ENCODE results near the gene TAPBPL. TPM values are rescaled to one million over a fixed set of nuclear protein-coding genes. Genes with fewer than 3 reads are reported as not detected.
"Not testable (repeated sequence)": the region's sequence is repeated elsewhere in the genome, so short reads cannot be mapped to it uniquely, and the experiment has no call there.

TAPBPL gene
- total and polyA plus RNA-seq, 12 donors, result 7.9 to 57.5 (median 17.0) TPM

GRCh38 chr12:6478416-6478815 lies 26.6 kb downstream of the TAPBPL start:
- ATAC-seq (peak in 3 of 8 donors; percentile 18 to 30 (median 24)), DNase-seq (no peak)
- no peak overlapping the region for H3K27ac ChIP-seq
- H3K27me3 ChIP-seq, result no peaks in the 10 kb centered on the region
- H3K4me3 ChIP-seq, result no peak overlapping the region
- 79 to 87% methylated on average over 20 of the region's 20 CpGs for WGBS, 2 donors
- TF ChIP-seq CTCF (IDR thresholded peaks at IDR 0.05), result no peak
- no peaks in the 10 kb centered on the region for H3K36me3 ChIP-seq
- H3K9me3 ChIP-seq, result no peaks in the 10 kb centered on the region
- intact Hi-C loops (cut with DNase I), result loop anchor here in 1 of 10 donors (10.0 kb wide), 1 partner anchor 56 kb away; the partner anchor contains the start of gene GAPDH
- peaks cover 0 to 6% (median 0%) of the 10 kb centered on the region in 9 donors for H3K4me1 ChIP-seq

GRCh38 chr12:6488240-6488639 lies 36.4 kb downstream of the TAPBPL start:
- no peak for ATAC-seq

GRCh38 chr12:6489449-6489848 lies 37.6 kb downstream of the TAPBPL start:
- no peak for TF ChIP-seq CTCF (IDR thresholded peaks at IDR 0.05)
- Histone ChIP-seq H3K9me3 (no peaks in the 10 kb centered on the region), H3K27me3 (no peaks in the 10 kb centered on the region), H3K4me3 (no peak overlapping the region), H3K4me1 (peaks cover 0 to 15% (median 13%) of the 10 kb centered on the region in 9 donors), H3K36me3 (peaks cover 0 to 15% (median 0%) of the 10 kb centered on the region in 9 donors), H3K27ac (no peak overlapping the region)
- intact Hi-C loops (cut with DNase I), result no loop called here
- 66% methylated on average over 4 of the region's 4 CpGs for WGBS, 2 donors
- no peak for DNase-seq
- ATAC-seq, result no peak

More at GRCh38 chr12:6488240-6488639, 36.4 kb downstream of the TAPBPL start:
- H3K27me3 ChIP-seq, result no peaks in the 10 kb centered on the region
- 86 to 100% methylated on average over 1 of the region's 1 CpG for WGBS, 2 donors
- TF ChIP-seq CTCF (IDR thresholded peaks at IDR 0.05), result no peak
- H3K4me3 ChIP-seq, result no peak overlapping the region
- H3K9me3 ChIP-seq, result no peaks in the 10 kb centered on the region
- no peak for DNase-seq
- no peak overlapping the region for H3K27ac ChIP-seq
- intact Hi-C loops (cut with DNase I), result no loop called here
- H3K4me1 ChIP-seq, result peaks cover 0 to 10% (median 8%) of the 10 kb centered on the region in 9 donors
- H3K36me3 ChIP-seq, result peaks cover 0 to 15% (median 0%) of the 10 kb centered on the region in 9 donors

- ATAC-seq, H3K27ac ChIP-seq, H3K4me3 ChIP-seq, H3K9me3 ChIP-seq, H3K27me3 ChIP-seq, DNase-seq: not testable (repeated sequence)
- intact Hi-C loops (cut with DNase I), result loop anchor here in 4 of 10 donors (5.0 kb wide), 1 partner anchor 42 kb away; the partner anchor contains the start of gene GAPDH (in 4 of the 4)
- H3K4me1 ChIP-seq, result peaks cover 0 to 26% (median 25%) of the 10 kb centered on the region in 9 donors
- H3K36me3 ChIP-seq, result peaks cover 0 to 19% (median 0%) of the 10 kb centered on the region in 9 donors
- 100% methylated on average over 1 of the region's 1 CpG for WGBS, 2 donors
Measured at GRCh38 chr12:6490673-6491072, 38.8 kb downstream of the TAPBPL start.

- intact Hi-C loops (cut with DNase I), result loop anchor here in 6 of 10 donors (1.0 to 5.0 kb wide), 3 partner anchors 23 to 42 kb away; partner anchors contain the start of genes GAPDH (in 6 of the 6) and VAMP1 (in 1 of the 6)
- 1% methylated on average over 39 of the region's 39 CpGs for WGBS, 2 donors
- peak; percentile 95 to 99 (median 98) for ATAC-seq
- no peaks in the 10 kb centered on the region for H3K9me3 ChIP-seq
- peak within 1 kb of the TSS; percentile 89 to 98 (median 96) for H3K27ac ChIP-seq
- peak within 1 kb of the TSS; percentile 60 to 98 (median 74) for H3K4me3 ChIP-seq
- no peaks in the 10 kb centered on the region for H3K27me3 ChIP-seq
- H3K36me3 ChIP-seq, result peaks cover 0 to 42% (median 0%) of the 10 kb centered on the region in 9 donors
- peak; percentile 96 to 97 for DNase-seq
- TF ChIP-seq CTCF (IDR thresholded peaks at IDR 0.05), result no peak
- H3K4me1 ChIP-seq, result peaks cover 0 to 30% (median 26%) of the 10 kb centered on the region in 9 donors
Measured at GRCh38 chr12:6492838-6493496, 41.1 kb downstream of the TAPBPL start, which contains the start of gene MRPL51. Gene MRPL51, minus strand, starts transcription at chr12:6493262. Its CDS starts 126 bp downstream, at chr12:6493136.

Data from heart right ventricle (tissue), 16 donors.